Brain microvascular endothelial cell (primary cell): Measurements from ENCODE around the gene NSD2.
A peak's percentile ranks its signal among the peaks of the same experiment; 100 is the strongest.
"Not testable (repeated sequence)": the region's sequence is repeated elsewhere in the genome, so short reads cannot be mapped to it uniquely, and the experiment has no call there.

Experiments
- DNase-seq: peaks from one replicate; pipeline ENCODE4 v3.0.0-alpha.2; 2020
- H3K27ac ChIP-seq: fragments of 250-450 bp; sonication (Bioruptor Pico); 2 replicates; pipeline ENCODE4 v1.5.1; 2020; ENCODE audit warnings: mild to moderate bottlenecking, moderate library complexity
- H3K27me3 ChIP-seq: fragments of 250-450 bp; sonication (Bioruptor Pico); replicated peaks from 2 replicates; pipeline ENCODE4 v1.5.1; 2020; ENCODE audit warnings: mild to moderate bottlenecking
- H3K36me3 ChIP-seq: fragments of 250-450 bp; sonication (Bioruptor Pico); replicated peaks from 2 replicates; pipeline ENCODE4 v1.5.1; 2020; ENCODE audit warnings: mild to moderate bottlenecking
- H3K4me3 ChIP-seq: 2 replicates; pipeline ENCODE4 v1.5.1; 2011; ENCODE audit warnings: low read depth, mild to moderate bottlenecking, control low read depth, low read length, moderate library complexity
- CTCF ChIP-seq: IDR thresholded peaks from 2 replicates; pipeline ENCODE4 v1.5.1; 2011; ENCODE audit warnings: low read depth, mild to moderate bottlenecking, moderate library complexity, low read length, control low read depth, inconsistent platforms; ENCODE audit errors: missing control alignments
- in situ Hi-C: cut with HindIII; loops from 2 replicates; pipeline ENCODE4 v1.10.0; 2017; ENCODE audit warnings: low sequenced_read_pairs, low pct_ligation_motif_present

Gene NSD2

GRCh38 chr4:2008671-2008920 lies 137.4 kb downstream of the NSD2 start:
- peak overlapping the region; percentile 99 for H3K27ac ChIP-seq
- in situ Hi-C loops, result no loop called here
- TF ChIP-seq CTCF, result peak; percentile 1
- no peak for DNase-seq
- H3K36me3 ChIP-seq, result peaks cover 4% of the 10 kb centered on the region
- peak overlapping the region; percentile 100 for H3K4me3 ChIP-seq
- H3K27me3 ChIP-seq, result no peaks in the 10 kb centered on the region

- Histone ChIP-seq H3K36me3 (peaks cover 4% of the 10 kb centered on the region), H3K4me3 (peak within 1 kb of the TSS; percentile 100), H3K27me3 (no peaks in the 10 kb centered on the region), H3K27ac (peak within 1 kb of the TSS; percentile 99)
- DNase-seq, result peak; percentile 84
- TF ChIP-seq CTCF, result peak; percentile 37
- in situ Hi-C loops, result no loop called here
These were observed 137.9 kb downstream of the NSD2 start, which contains the start of gene NELFA for GRCh38 chr4:2008921-2009650. TSS of gene NELFA (minus strand) at chr4:2008974. CDS start at chr4:2008959, 15 bp downstream.

- Histone ChIP-seq H3K36me3 (peaks cover 4% of the 10 kb centered on the region), H3K27me3 (no peaks in the 10 kb centered on the region), H3K27ac (peak overlapping the region; percentile 99), H3K4me3 (peak overlapping the region; percentile 100)
- TF ChIP-seq CTCF, result peak; percentile 60
- peak; percentile 41 for DNase-seq
- in situ Hi-C loops, result no loop called here
These were observed 138.5 kb downstream of the NSD2 start for GRCh38 chr4:2009651-2010233.

GRCh38 chr4:2011583-2011982 lies 140.4 kb downstream of the NSD2 start:
- DNase-seq, result no peak
- TF ChIP-seq CTCF, result no peak
- Histone ChIP-seq H3K27me3 (no peaks in the 10 kb centered on the region), H3K36me3 (no peaks in the 10 kb centered on the region), H3K27ac (no peak overlapping the region), H3K4me3 (no peak overlapping the region)
- in situ Hi-C loops, result no loop called here

GRCh38 chr4:2015008-2015407 lies 143.8 kb downstream of the NSD2 start:
- in situ Hi-C loops, result no loop called here
- no peak for DNase-seq
- no peaks in the 10 kb centered on the region for H3K27me3 ChIP-seq
- no peaks in the 10 kb centered on the region for H3K36me3 ChIP-seq
- no peak for TF ChIP-seq CTCF
- no peak overlapping the region for H3K27ac ChIP-seq
- no peak overlapping the region for H3K4me3 ChIP-seq

- in situ Hi-C loops, result not testable (repeated sequence)
These were observed 150.3 kb downstream of the NSD2 start for GRCh38 chr4:2021358-2022018.

More at GRCh38 chr4:2021358-2022018, 150.3 kb downstream of the NSD2 start:
- H3K27me3 ChIP-seq, result peaks cover 10% of the 10 kb centered on the region
- H3K36me3 ChIP-seq, H3K4me3 ChIP-seq, H3K27ac ChIP-seq: not testable (repeated sequence)
- DNase-seq, result peak; percentile 51
